ENCODE data around the gene PLCD1.
A peak's percentile ranks its signal among the peaks of the same experiment; 100 is the strongest.
"Not testable (repeated sequence)": the region's sequence is repeated elsewhere in the genome, so short reads cannot be mapped to it uniquely, and the experiment has no call there.

Gene PLCD1

DNA sequence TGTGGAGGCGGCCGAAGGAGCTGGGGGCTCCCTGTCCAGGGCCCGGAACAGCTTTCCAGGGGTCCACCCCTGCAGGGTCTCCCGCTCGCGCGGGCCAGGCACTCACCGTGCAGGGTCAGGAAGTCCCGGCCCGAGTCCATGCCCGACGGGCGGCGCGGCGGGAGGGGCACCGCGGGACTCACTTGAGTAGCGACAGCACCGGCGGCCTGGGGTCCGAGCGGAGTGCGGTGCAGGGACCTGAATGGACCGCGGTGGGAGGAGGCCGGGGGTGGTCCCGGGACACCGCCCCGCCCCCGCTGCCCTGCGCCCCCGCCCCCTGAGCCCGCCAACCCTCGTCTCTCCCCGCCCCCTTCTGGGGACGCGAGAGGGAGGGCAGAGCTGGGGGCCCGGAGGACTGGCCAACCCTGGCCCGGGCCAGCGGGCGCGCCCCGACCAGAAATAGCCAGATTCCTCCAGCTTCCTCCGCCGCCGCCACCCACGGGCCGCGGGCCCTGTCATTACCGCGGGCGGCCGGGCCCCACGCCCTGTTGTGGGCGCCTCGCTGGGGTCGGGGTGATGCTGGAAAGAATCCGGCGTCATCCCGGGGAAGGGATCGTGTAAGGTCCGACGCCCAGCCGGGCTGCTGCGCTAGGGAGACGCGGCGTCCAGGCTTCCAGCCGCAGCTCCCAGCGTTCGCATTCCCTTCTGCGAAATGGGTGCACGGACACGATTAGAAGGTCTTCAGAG lies at the start of gene PLCD1:
Gene PLCD1 (minus strand): TSS at position 243 of the 726 bp plus-strand sequence. CDS start 103 bp downstream, at position 140.
- Histone ChIP-seq H3K9me3 (ENCODE audit: control insufficient read depth, insufficient read depth, low read length) (no peaks in the 10 kb centered on the region), H3K27me3 (ENCODE audit: control insufficient read depth, insufficient read depth, low read length) (peaks cover 69% of the 10 kb centered on the region), H3K4me1 (ENCODE audit: control insufficient read depth, insufficient read depth, low read length) (peaks cover 12% of the 10 kb centered on the region), H3K36me3 (ENCODE audit: control insufficient read depth, insufficient read depth, low read length) (no peaks in the 10 kb centered on the region), H3K27ac (ENCODE audit: low read depth, low read length) (no peak within 1 kb of the TSS), H3K9ac (ENCODE audit: low read depth, low read length) (peak within 1 kb of the TSS; percentile 29; the same call in 1 of the 2 replicates), H3K4me3 (ENCODE audit: low read depth, low read length) (peak within 1 kb of the TSS; percentile 73)

DNA sequence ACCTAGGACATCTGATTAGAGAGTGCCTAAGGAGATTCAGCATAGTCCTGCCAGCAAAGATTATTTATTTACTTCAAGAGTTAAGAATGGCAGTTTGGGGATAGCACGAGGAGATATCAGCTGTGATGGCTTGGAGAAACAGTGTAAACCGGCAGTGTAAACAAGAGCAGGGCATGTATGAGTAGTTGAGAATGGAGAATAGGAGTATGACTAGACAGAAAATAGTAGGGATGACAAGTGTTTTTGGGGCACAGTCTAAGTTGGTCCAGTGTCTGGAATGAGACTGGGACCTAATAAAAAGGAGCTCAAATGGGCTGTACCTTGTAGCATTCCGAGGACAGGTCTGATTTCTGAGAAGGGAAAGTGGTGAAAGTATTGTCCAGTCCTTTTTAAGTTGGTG lies 47.6 kb upstream of the PLCD1 start:
- H3K4me3 ChIP-seq (ENCODE audit: low read depth, low read length); H3K4me1 ChIP-seq (ENCODE audit: control insufficient read depth, insufficient read depth, low read length); H3K9me3 ChIP-seq (ENCODE audit: control insufficient read depth, insufficient read depth, low read length); H3K9ac ChIP-seq (ENCODE audit: low read depth, low read length); H3K36me3 ChIP-seq (ENCODE audit: control insufficient read depth, insufficient read depth, low read length); H3K27ac ChIP-seq (ENCODE audit: low read depth, low read length); H3K27me3 ChIP-seq (ENCODE audit: control insufficient read depth, insufficient read depth, low read length): not testable (repeated sequence)

DNA sequence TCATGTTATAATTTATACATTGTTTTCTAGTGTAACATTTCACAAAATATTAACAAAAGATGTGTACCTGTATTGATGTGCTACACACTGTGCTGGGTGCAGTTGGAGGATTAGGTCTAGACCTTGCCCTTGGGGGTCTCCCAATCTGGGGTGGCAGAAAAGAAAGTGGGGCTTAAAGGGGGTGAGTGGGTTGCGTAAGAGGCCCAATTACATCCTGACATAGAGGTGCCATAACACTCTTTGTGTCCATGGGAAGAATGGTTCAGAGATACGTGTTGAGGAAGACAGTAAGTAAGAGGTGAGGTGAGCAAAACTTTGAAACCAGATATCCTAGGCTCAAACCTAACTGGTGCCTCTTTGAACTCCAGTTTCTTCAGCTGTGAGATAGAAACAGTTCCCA lies 40.6 kb upstream of the PLCD1 start:
- no peak overlapping the region for H3K4me3 ChIP-seq (ENCODE audit: low read depth, low read length)
- no peaks in the 10 kb centered on the region for H3K27me3 ChIP-seq (ENCODE audit: control insufficient read depth, insufficient read depth, low read length)
- no peak overlapping the region for H3K9ac ChIP-seq (ENCODE audit: low read depth, low read length)
- no peaks in the 10 kb centered on the region for H3K36me3 ChIP-seq (ENCODE audit: control insufficient read depth, insufficient read depth, low read length)
- peaks cover 11% of the 10 kb centered on the region for H3K4me1 ChIP-seq (ENCODE audit: control insufficient read depth, insufficient read depth, low read length)
- H3K9me3 ChIP-seq (ENCODE audit: control insufficient read depth, insufficient read depth, low read length), result peaks cover 7% of the 10 kb centered on the region
- no peak overlapping the region for H3K27ac ChIP-seq (ENCODE audit: low read depth, low read length)

DNA sequence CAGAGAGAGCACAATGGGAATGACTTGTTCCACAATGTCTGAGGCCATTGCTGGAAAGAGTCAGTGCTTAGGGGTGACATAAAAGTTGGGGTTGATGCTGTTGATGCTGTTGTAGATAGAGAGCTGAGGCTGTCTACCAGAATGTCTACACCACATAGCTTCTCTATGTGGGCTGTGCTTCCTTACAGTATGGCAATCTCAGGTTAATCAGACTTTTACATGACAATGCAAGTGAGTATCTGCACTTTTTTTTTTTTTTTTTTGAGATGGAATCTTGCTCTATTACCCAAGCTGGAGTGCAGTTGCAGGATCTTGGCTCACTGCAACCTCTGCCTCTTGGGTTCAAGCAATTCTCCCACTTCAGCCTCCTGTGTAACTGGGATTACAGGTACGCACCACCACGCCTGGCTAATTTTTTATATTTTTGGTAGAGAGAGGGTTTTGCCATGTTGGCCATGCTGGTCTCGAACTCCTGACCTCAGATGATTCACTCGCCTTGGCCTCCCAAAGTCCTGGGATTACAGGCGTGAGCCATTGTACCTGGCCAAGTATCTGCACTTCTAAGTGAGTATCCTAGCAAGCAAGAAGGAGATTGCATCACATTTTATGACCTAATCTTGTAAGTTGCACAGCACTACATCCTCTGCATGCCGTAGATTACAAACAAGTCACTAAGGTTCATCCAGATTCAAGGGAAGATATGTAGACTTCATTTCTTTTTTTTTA lies 38.2 kb upstream of the PLCD1 start:
- Histone ChIP-seq H3K9me3 (ENCODE audit: control insufficient read depth, insufficient read depth, low read length) (peaks cover 8% of the 10 kb centered on the region), H3K27me3 (ENCODE audit: control insufficient read depth, insufficient read depth, low read length) (no peaks in the 10 kb centered on the region), H3K4me1 (ENCODE audit: control insufficient read depth, insufficient read depth, low read length) (peaks cover 11% of the 10 kb centered on the region), H3K36me3 (ENCODE audit: control insufficient read depth, insufficient read depth, low read length) (no peaks in the 10 kb centered on the region), H3K9ac (ENCODE audit: low read depth, low read length) (no peak overlapping the region), H3K27ac (ENCODE audit: low read depth, low read length) (no peak overlapping the region), H3K4me3 (ENCODE audit: low read depth, low read length) (no peak overlapping the region)

DNA sequence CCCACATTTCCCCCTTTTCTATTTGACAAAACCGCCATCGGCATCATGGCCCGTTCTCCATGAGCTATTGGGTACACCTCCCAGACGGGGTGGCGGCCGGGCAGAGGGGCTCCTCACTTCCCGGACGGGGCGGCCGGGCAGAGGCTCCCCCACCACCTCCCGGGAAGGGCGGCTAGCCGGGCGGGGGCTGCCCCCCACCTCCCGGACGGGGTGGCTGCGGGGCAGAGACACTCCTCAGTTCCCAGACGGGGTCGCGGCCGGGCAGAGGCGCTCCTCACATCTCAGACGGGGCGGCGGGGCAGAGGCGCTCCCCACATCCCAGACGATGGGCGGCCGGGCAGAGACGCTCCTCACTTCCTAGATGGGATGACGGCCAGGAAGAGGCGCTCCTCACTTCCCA lies 35.0 kb upstream of the PLCD1 start:
- H3K36me3 ChIP-seq (ENCODE audit: control insufficient read depth, insufficient read depth, low read length); H3K9me3 ChIP-seq (ENCODE audit: control insufficient read depth, insufficient read depth, low read length); H3K4me3 ChIP-seq (ENCODE audit: low read depth, low read length); H3K27me3 ChIP-seq (ENCODE audit: control insufficient read depth, insufficient read depth, low read length); H3K4me1 ChIP-seq (ENCODE audit: control insufficient read depth, insufficient read depth, low read length); H3K27ac ChIP-seq (ENCODE audit: low read depth, low read length); H3K9ac ChIP-seq (ENCODE audit: low read depth, low read length): not testable (repeated sequence)

DNA sequence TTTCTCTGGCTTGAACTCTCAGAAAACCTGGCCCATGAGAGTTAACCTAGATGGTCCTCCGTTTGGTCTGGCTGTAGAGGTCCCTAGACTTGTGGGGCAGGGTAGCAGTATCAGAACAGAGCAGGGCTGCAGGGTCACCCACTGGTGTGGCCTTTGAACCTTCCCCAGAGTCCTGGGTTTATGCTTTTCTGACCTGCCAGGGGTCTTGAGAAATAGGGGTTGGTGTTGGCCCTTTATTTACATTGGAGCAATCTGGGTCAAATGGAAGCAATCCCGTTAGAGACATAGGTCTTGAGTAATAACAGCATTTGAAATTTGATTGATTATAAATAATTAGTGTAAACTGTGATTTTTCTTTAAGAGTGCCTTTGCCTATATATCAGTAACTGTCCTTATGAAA lies 33.4 kb upstream of the PLCD1 start:
- Histone ChIP-seq H3K27me3 (ENCODE audit: control insufficient read depth, insufficient read depth, low read length) (no peaks in the 10 kb centered on the region), H3K9ac (ENCODE audit: low read depth, low read length) (no peak overlapping the region), H3K9me3 (ENCODE audit: control insufficient read depth, insufficient read depth, low read length) (peaks cover 8% of the 10 kb centered on the region), H3K36me3 (ENCODE audit: control insufficient read depth, insufficient read depth, low read length) (no peaks in the 10 kb centered on the region), H3K4me3 (ENCODE audit: low read depth, low read length) (no peak overlapping the region), H3K27ac (ENCODE audit: low read depth, low read length) (no peak overlapping the region), H3K4me1 (ENCODE audit: control insufficient read depth, insufficient read depth, low read length) (no peaks in the 10 kb centered on the region)

DNA sequence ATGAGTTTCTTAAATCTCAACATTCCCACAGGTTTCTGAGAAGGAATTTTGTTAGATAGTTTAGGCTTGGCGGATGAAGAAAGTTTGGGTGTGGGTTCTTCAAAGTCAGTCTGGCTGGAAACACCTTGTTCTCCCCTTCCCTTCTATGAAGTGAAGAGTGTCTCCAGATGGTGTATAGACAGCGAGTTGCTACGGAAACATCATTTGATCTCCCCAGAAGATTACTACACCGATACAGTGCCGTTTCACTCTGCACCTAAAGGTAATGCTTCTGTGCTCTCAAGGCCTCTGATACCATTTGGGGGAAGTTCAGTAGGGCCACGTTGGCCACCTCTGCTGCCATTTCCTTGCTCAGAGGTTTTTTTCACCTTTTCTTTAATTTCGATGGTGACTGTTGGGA lies 30.1 kb upstream of the PLCD1 start:
- no peak overlapping the region for H3K27ac ChIP-seq (ENCODE audit: low read depth, low read length)
- H3K27me3 ChIP-seq (ENCODE audit: control insufficient read depth, insufficient read depth, low read length), result no peaks in the 10 kb centered on the region
- H3K4me1 ChIP-seq (ENCODE audit: control insufficient read depth, insufficient read depth, low read length), result no peaks in the 10 kb centered on the region
- H3K9ac ChIP-seq (ENCODE audit: low read depth, low read length), result no peak overlapping the region
- no peaks in the 10 kb centered on the region for H3K36me3 ChIP-seq (ENCODE audit: control insufficient read depth, insufficient read depth, low read length)
- no peaks in the 10 kb centered on the region for H3K9me3 ChIP-seq (ENCODE audit: control insufficient read depth, insufficient read depth, low read length)
- no peak overlapping the region for H3K4me3 ChIP-seq (ENCODE audit: low read depth, low read length)

GRCh38 chr3:38059148-38059547 lies 29.7 kb upstream of the PLCD1 start:
- H3K27me3 ChIP-seq (ENCODE audit: control insufficient read depth, insufficient read depth, low read length), result no peaks in the 10 kb centered on the region
- H3K4me3 ChIP-seq (ENCODE audit: low read depth, low read length), result no peak overlapping the region
- no peaks in the 10 kb centered on the region for H3K36me3 ChIP-seq (ENCODE audit: control insufficient read depth, insufficient read depth, low read length)
- H3K9ac ChIP-seq (ENCODE audit: low read depth, low read length), result no peak overlapping the region
- H3K27ac ChIP-seq (ENCODE audit: low read depth, low read length), result no peak overlapping the region
- H3K4me1 ChIP-seq (ENCODE audit: control insufficient read depth, insufficient read depth, low read length), result no peaks in the 10 kb centered on the region
- H3K9me3 ChIP-seq (ENCODE audit: control insufficient read depth, insufficient read depth, low read length), result no peaks in the 10 kb centered on the region

DNA sequence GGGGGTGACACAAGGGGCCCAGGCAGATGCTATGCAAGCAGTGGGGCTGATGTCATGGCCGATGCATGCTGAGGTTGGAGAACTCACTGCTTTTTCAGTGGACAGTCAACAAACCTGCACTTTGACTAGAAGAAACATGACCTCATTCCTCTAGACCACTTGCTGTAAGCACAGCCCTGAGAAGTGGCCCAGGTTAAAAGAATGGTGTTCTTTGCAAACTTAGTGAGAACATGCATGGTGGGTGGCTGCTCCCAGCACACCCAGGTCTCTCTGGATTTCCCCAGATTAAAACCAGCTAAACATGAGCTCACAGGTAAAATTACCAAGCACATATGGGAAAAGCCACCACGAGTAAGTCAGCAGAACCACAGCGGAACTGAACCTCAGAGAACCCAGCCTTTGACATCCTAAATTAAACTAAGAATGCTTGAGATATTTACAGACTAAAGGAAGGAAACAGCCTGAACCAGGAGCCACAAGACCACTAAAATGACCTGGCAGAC lies 25.1 kb upstream of the PLCD1 start:
- H3K4me1 ChIP-seq (ENCODE audit: control insufficient read depth, insufficient read depth, low read length), result no peaks in the 10 kb centered on the region
- H3K4me3 ChIP-seq (ENCODE audit: low read depth, low read length), result no peak overlapping the region
- no peaks in the 10 kb centered on the region for H3K36me3 ChIP-seq (ENCODE audit: control insufficient read depth, insufficient read depth, low read length)
- no peak overlapping the region for H3K27ac ChIP-seq (ENCODE audit: low read depth, low read length)
- H3K9me3 ChIP-seq (ENCODE audit: control insufficient read depth, insufficient read depth, low read length), result peaks cover 14% of the 10 kb centered on the region; the same call in 1 of the 2 replicates
- no peak overlapping the region for H3K9ac ChIP-seq (ENCODE audit: low read depth, low read length)
- no peaks in the 10 kb centered on the region for H3K27me3 ChIP-seq (ENCODE audit: control insufficient read depth, insufficient read depth, low read length)

DNA sequence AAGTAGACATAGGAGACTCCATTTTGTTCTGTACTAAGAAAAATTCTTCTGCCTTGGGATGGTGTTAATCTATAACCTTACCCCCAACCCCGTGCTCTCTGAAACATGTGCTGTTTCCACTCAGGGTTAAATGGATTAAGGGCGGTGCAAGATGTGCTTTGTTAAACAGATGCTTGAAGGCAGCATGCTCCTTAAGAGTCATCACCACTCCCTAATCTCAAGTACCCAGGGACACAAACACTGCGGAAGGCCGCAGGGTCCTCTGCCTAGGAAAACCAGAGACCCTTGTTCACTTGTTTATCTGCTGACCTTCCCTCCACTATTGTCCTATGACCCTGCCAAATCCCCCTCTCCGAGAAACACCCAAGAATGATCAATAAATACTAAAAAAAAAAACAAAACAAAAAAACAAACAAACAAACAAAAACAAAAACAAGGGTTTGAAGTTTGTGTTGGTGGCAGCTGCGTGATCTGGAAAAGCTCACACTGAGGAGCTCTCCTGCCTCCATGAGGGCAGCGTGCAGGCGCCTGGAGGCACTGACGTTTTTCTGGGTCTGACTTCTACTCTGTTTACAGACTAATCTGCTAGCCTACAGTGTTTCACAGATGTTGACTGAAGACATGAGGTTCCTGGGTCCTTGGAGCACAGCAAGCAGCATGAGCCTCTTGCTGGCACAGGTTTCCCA lies 24.5 kb upstream of the PLCD1 start:
- H3K9me3 ChIP-seq (ENCODE audit: control insufficient read depth, insufficient read depth, low read length), result peaks cover 14% of the 10 kb centered on the region; the same call in 1 of the 2 replicates
- H3K27ac ChIP-seq (ENCODE audit: low read depth, low read length); H3K4me1 ChIP-seq (ENCODE audit: control insufficient read depth, insufficient read depth, low read length); H3K36me3 ChIP-seq (ENCODE audit: control insufficient read depth, insufficient read depth, low read length); H3K27me3 ChIP-seq (ENCODE audit: control insufficient read depth, insufficient read depth, low read length); H3K4me3 ChIP-seq (ENCODE audit: low read depth, low read length); H3K9ac ChIP-seq (ENCODE audit: low read depth, low read length): not testable (repeated sequence)

DNA sequence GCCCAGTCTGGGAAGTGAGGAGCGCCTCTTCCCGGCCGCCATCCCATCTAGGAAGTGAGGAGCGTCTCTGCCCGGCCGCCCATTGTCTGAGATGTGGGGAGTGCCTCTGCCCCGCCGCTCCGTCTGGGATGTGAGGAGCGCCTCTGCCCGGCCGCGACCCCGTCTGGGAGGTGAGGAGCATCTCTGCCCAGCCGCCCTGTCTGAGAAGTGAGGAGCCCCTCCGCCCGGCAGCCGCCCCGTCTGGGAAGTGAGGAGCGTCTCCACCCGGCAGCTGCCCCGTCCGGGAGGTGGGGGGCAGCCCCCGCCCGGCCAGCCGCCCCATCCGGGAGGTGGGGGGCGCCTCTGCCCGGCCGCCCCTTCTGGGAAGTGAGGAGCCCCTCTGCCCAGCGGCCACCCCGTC lies 23.8 kb upstream of the PLCD1 start:
- not testable (repeated sequence) for H3K4me3 ChIP-seq (ENCODE audit: low read depth, low read length); H3K36me3 ChIP-seq (ENCODE audit: control insufficient read depth, insufficient read depth, low read length); H3K27ac ChIP-seq (ENCODE audit: low read depth, low read length); H3K27me3 ChIP-seq (ENCODE audit: control insufficient read depth, insufficient read depth, low read length); H3K4me1 ChIP-seq (ENCODE audit: control insufficient read depth, insufficient read depth, low read length); H3K9ac ChIP-seq (ENCODE audit: low read depth, low read length)
- peaks cover 14% of the 10 kb centered on the region; the same call in 1 of the 2 replicates for H3K9me3 ChIP-seq (ENCODE audit: control insufficient read depth, insufficient read depth, low read length)

All from HUES48 (cell line).